Stimulated activated CD8-positive, alpha-beta memory T cell treated with anti-CD3 and anti-CD28 coated beads, Interleukin-2, amount 100 ng/mL, for 48 hours (primary cell): Measurements from ENCODE around the gene PRSS36.
"Not testable (repeated sequence)": the region's sequence is repeated elsewhere in the genome, so short reads cannot be mapped to it uniquely, and the experiment has no call there.

Source experiments
- DNase-seq, 2 donors: peaks; one replicate each; pipeline ENCODE4 v3.0.0-alpha.2; 2020; ENCODE audit warnings: low read depth in 2 of 2

The PRSS36 gene

DNA sequence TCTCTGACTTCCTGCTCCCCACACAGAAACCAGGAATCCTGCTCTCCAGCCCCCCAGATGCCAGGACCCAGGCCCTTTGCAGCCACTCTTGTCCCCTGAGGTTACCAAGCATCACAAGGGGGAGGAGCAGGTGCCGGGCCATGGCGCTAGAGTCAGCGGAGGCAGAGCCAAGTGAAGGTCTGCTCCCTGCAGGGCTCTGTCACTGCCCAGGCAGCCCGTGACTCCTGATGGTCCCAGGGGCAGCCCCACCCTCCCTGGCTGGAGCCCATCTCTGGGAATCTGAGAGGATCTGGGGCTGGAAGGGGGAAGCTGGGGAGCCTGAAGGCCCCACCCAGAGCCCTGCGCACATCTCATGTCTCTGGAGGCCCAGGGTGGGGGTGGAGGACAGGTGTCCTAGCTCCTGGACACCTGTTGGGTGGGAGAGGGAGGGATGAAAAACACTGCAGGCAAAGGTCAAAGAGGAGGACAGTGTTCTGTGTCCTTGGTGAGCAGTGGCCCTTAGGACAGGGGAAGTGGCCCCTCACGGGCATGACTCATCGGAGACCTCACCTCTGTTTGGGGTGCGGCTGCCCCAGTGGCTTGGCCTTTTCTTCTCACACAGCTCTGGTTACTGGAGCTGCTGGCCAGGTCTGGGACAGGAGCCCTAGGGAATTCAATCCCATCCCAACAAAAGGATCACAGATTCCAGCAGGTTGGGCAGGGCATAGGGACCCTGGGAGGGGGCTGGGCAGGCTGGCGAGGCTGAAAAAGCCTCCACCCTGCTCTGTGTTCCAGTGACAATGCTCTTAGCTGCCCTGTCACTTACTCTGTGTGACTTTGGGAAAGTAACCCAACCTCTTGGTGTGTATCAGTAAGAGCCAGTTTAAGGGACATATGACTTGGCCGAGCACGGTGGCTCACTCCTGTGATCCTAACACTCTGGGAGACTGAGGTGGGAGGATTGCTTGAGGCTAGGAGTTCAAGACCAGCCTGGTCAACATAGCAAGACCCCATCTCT, at the start of gene PRSS36:
PRSS36 (minus strand) TSS at position 173 of the 997 bp plus-strand sequence; CDS start at position 142, 31 bp downstream.
- no peak for DNase-seq

DNA sequence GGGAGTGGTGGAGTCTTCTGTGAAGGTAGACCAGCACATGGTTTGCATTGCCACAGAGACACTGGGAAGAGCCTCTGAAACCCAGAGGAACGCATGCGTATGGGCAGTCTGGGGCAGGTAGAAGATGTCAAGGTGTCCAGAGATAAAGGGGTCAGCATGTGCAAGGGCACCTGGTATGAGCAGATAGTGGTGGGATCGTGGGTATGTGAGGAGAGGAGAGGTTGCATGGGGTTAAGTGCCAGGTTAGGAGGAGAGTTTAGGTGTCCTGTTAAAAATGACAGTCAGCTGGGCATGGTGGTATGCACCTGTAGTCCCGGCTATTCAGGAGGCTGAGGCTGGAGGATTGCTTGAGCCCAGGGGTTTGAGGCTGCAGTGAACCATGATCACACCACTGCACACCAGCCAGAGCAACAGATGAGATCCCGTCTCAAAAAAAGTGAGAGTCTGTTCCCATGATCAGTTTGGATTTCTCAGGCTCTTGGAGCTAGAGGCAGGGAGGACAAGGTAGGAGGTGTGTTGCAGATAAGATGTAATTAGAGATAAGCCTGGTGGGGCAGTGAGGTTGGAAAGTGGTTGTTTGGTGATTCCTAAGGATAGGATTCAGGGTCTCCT, 49.7 kb upstream of the PRSS36 start:
- DNase-seq, result no peak

DNA sequence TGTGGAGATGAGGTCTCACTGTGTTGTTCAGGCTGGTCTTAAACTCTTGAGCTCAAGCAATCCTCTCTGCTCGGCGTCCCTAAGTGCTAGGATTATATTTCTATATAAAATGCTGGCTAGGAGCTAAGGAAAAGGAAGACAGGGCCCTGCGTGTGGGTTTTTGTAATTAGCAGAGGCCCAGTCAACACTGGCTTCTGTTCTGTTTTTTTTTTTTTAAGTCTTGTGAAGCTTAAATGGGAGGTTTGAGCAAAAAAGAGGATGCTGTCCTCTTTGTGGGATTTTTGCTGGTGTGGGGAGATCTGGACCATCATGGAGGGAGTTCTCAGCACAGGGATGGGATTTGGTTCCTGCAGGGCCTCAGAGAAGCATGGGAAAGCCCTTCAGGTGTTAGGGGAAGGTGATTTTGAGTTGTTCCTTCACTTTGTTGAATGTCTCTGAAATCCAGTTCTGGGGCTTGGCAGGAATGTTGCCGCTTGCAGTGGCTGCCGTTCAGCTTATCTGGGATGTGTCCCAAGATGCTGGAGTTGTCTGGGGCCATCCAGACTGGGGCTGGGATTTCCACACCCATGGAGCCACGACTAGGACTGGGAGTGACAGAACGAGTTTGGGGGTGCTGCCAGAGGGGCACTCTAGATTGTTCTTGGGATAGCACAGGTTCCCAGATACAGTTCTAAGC, 48.5 kb upstream of the PRSS36 start:
- no peak for DNase-seq

DNA sequence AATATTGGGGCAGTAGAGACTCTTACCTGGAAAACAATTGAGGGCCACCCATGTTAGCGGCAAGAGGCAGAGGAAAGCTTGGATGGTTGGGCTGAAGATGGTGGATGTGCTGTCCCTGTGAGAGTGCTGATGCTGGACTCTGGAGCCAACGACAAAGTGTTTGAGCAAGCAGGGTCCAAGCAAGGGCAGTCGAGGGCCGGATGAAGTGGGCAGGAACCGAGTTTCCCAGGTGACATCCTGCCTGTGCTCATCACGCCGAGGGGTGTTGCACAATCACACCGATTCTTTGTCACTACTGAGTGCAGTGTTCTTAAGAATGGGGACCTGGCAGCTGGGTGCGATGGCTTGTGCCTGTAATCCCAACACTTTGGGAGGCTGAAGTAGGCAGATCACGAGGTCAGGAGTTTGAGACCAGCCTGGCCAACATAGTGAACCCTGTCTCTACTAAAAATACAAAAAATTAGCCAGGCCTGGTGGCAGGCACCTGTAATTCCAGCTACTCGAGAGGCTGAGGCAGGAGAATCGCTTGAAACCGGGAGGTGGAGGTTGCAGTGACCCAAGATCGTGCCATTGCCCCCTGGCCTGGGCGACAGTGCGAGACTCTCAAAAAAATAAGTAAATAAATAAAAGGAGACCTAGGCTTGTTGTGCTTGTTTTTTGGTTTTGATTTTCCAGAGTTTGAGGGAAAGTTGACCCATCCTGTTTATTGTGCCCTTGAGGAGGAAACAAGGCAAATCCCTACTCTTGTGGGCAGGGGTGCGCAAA, 46.6 kb upstream of the PRSS36 start:
- no peak for DNase-seq

DNA sequence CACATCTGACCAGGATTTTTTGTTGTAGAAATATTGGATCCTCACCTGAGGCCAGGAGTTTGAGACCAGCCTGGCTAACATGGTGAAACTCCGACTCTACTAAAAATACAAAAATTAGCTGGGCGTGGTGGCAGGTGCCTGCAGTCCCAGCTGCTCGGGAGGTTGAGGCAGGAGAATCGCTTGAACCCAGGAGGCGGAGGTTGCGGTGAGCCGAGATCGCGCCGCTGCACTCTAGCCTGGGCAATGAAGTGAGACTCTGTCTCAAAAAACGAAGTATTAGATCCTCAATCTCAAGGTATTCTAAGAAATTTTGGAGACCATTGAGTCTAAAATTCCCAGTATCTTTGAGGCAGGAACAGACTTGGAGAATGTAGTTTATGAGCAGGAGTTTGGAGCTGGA, 46.0 kb upstream of the PRSS36 start:
- not testable (repeated sequence) for DNase-seq

DNA sequence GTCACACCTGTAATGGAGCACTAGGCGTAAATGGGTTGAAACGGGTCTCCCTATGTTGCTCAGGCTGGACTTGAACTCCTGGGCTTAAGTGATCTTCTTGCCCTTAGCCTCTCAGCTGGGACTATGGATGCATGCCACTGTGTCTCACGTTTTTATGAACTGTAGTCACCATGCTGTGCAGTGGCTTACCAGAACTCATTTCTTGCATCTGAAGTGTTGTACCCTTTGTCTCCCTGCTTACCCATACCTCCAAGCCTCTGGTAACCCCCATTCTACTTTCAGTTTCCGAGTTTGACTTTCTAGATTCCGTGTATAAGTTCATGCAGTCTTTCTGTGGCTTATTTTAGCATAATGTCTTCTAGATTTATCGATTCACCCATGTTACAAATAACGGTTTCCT, 45.0 kb upstream of the PRSS36 start:
- DNase-seq, result no peak

DNA sequence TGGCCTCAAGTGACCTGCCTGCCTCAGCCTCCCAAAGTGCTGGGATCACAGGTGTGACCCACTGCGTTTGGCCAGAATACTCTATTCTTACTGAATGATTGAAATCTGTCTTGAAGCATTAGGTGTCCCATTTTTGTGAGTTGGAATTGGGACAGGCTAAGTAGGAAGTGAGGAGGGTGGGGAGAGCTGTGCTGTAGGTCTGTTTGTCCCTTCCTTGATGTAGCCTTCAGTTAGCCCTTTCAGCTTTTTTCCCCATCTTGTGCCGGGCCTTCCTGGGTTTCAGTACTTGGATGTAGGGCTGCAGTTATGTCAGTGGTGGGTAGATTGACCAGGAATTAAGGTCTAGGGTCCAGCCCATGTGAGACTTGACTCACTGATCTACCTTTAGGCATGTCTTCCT, 44.0 kb upstream of the PRSS36 start:
- no peak for DNase-seq

DNA sequence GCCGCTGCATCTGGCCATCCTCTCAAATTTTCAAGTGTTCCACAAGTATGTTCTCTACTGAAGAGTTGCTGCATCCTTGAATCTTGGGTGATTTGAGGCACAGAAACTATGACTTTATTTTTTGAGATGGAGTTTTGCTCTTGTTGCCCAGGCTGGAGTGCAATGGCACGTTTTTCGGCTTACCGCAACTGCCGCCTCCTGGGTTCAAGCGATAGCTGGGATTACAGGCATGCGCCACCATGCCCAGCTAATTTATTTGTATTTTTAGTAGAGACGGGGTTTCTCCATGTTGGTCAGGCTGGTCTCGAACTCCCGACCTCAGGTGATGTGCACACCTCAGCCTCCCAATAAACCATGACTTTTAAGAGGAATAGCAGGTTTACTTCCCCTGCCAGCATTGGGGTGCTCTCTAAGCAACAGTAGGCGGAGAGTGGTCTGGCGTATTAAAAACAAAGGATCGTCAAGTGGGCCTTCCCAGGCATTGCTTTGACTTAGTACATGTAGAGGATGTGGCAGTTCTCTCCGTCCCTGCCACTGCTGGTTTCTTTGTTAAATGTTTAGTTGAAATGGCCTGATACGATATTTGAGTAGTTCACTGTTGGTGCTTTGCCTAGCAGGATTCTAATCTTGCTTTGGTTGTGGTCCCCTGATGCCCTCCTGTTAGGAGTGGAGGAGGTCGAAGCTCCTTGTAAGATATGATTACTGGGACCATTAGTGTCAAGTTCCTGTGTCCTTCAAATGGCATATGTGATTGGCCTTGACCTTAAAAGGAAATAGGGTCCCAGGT, 43.2 kb upstream of the PRSS36 start:
- no peak for DNase-seq

DNA sequence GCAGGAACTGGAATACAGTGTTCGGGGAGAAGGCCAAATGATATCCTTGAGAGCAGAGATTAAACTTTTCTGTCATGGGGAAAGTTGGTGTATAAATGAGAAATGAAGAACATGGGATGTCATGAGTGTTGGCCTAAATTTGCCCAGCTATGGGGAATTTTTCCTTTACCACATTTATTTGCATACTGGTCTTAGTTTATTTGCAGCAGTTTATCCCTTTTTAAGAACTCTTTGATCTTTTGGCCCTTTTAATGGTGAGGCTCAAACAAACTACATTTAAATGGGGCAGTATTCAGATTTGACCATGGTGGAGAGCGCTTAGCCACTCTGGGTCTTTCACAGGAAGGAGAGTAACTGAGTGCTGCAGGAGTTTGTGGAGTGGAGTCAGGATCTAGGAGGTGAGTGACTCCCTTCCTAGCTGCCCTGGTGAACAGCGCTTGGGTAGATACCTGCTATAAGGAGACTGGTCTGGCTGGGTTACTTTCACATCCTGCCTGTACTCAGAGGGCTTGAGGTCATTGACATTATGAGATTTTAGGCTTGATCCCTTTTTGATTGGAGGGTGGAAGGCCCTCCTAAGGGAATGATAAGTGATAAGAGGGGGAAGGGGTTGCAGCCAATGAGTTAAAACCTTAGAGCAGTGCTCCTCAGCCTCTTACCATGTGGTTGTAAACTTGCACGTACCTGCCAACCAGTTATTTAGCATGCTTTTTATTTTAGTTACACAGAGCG, 42.0 kb upstream of the PRSS36 start:
- DNase-seq, result no peak

DNA sequence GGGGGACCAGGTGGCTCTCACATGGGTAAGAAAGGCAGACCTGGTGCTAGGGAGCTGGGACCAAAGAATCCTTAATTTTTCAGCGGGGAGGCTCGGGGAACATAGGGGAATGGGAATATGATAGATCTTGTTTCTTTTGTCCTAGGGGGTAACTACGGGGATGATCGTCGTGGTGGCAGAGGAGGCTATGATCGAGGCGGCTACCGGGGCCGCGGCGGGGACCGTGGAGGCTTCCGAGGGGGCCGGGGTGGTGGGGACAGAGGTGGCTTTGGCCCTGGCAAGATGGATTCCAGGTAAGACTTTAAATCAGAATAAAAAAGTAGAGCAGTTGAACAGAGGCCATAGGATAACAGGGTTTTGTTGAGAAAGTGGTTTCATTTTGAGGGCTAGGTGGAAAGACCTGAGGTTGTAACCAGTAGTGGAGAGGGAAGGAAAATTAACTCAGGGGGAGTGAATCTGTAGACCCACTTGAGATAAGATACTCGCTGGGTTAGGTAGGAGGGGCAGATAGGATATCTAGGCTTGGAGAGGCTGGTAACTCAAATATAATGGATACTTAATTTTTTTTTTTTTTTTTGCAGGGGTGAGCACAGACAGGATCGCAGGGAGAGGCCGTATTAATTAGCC, 41.1 kb upstream of the PRSS36 start:
- DNase-seq, result no peak

DNA sequence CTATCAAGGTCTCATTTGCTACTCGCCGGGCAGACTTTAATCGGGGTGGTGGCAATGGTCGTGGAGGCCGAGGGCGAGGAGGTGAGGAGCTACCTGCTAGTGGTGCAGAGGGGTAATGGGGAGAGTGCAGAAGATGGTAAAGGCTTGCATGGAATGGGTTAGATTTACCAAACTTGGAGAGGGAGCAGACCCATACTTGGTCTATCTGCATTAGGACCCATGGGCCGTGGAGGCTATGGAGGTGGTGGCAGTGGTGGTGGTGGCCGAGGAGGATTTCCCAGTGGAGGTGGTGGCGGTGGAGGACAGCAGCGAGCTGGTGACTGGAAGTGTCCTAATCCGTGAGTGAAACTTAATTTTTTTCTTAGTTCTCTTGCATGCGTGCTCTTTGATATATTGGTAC, 40.2 kb upstream of the PRSS36 start:
- DNase-seq, result no peak

DNA sequence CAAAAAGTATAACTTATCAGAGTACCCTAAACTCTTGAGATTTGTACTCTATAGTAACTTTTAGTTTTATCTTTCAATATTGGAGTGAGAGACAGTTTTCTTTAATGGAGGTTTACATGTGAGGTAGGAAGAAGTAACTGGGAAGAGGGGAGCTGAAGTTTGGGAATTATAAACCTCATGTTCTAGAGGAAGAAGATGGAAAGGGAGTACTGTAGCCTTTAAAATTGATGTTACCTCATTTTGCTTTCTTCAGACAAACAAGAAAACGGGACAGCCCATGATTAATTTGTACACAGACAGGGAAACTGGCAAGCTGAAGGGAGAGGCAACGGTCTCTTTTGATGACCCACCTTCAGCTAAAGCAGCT, 39.5 kb upstream of the PRSS36 start:
- DNase-seq, result no peak

DNA sequence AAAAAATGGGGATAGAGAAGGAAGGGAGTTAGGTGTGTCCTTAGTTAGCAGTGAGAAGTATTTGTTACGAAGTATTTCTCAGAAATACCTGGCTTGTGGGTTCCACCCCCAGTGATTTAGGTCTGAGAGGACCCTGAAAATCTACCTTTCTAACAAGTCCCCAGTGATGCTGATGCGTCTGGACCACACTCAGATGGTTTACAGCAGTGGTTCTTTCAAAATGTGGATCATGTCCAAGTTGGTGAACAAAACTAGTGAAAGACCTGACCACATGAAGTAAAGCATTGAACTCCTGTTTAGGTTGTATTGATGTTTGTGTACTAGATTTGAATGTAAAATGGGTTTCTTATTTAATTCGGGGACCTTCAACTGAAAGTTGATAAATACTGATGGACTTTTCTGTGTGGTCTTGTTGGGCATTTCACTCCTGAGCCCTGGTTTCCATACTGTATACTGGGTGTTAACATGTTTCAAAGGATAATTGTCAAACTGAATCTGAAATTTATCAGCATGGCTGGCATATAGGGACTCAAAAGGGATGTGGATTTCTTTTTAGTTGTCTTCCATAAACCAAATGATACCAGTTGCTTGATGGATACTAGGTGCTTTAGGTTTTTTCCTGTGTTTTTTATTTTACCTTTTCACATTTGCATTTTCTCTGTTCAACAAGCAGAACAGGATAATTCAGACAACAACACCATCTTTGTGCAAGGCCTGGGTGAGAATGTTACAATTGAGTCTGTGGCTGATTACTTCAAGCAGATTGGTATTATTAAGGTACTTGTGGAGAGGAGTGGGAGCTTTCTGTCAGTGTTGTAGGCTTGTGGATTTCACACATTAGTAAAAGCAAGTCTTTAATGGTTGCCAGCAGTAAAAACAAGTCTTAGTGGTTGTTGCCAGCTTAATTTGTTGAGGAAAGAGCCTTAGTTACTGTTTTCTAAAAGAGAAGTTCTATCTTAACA, 38.9 kb upstream of the PRSS36 start:
- DNase-seq, result no peak

DNA sequence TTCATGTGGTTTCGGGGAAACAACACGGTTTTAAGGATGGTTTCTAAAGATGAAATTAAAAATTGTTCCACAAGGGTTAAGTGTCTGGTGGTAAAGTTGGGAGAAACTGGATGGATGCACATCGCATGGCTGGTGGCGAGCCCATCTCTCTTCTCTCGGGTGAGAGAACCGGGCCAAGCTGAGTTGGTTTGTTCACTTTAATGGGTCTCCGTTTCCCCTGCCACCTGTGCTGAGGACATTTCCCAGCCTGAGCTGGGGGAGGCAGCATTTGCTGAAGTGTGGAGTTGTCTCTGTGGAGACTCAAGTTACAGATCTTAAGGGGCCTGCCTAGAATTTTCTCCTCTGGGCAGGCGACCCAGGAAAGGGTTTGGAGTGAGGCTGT, 37.9 kb upstream of the PRSS36 start:
- no peak for DNase-seq

DNA sequence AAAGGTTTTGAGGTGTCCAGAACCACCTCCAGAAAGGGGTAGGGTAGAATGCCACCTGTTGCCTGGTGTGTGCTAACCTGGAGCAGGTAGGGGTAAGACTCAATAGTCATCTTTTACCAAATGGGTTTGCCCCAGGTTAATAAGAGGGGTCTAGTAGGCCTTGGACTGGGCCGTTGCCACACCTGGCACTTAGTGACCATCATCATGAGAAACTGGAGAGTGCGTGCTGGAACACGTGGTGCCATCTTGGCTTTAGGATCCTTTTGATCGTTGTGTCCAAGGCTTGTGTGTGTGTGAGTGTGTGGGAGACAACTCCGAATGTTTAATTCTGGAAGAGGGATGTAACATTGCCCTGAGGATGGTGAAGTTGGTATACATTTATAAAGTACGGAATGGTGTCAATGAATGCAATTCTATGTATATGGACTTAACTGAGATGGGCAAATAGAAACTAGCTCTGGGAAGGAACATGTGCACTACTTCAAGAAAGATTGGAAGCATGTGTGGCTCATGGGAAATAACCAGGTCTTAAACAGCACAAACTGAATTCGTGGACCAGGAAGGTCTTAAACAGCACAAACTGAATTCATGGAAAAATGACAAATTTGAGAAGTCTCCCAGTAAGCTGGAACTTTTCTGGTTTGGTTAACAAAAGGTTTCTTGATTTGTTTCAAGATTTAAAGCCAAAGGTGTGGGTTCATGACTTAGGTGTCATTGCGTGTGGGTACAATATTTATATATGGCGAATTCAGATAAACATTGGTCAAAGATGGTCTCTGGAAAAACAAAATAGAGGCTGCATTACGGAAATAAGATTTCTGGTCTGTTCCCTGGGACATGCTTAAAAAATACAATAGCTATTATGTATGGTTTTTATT, 37.3 kb upstream of the PRSS36 start:
- no peak for DNase-seq

DNA sequence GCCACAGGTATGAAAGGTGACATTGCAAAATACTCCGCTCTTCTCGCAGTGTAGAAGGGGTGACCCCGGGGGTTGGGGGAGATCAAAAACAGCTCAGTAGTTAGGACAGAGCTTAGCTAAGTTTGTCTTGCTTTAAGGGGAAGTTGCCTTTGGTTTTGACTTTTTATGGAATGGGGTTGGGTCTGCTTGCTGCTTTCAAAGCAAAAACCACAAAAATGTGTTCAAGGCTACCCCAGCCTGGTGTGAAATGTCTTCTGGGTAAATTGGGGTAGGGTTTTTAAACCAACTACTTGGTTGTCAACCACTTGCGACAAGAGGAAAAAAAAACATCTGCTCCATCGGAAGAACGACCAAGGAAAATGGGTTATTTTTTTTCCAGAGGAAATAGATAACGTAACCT, 36.3 kb upstream of the PRSS36 start:
- no peak for DNase-seq

DNA sequence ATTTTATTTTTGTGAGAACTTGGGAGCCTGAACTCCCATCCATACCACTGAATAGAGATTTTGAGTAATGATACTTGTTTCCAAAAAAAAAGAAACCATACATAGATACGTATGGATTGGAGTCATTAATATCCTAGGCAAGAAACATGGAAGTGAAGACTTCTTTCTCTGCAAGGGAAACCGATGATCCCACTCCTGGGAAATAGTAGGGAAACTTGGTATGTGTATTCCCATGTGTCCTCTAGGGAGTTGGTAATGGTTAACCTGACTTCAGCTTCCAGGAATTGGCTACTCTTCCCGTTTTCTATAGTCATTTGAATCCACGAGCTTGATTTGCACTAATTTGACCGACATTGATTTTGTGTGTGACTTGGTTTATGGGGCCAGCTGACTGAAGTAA, 35.5 kb upstream of the PRSS36 start:
- DNase-seq, result no peak

DNA sequence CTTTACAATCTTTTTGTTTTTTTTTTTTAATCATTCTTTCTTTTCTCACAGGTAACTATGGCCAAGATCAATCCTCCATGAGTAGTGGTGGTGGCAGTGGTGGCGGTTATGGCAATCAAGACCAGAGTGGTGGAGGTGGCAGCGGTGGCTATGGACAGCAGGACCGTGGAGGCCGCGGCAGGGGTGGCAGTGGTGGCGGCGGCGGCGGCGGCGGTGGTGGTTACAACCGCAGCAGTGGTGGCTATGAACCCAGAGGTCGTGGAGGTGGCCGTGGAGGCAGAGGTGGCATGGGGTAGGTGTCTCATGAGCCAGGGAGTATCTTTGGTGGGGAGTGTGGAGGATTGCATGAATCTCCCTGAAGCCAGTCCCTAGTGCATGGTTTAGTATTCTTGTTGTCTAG, 35.0 kb upstream of the PRSS36 start:
- DNase-seq, result no peak
